GDM1 (cell line): ENCODE measurements around the gene CD33.

ENCODE experiments used
- DNase-seq: peaks from one replicate; lab custom pipeline; 2025; lab: John Stamatoyannopoulos, UW

CD33 gene

GRCh38 chr19:51224898-51225393 lies at the start of gene CD33:
CD33 (plus strand) TSS chr19:51225080; CDS start chr19:51225119, 39 bp downstream.
- peak; percentile 83 for DNase-seq

- peak; percentile 55 for DNase-seq
Measured at GRCh38 chr19:51179256-51179655, 45.6 kb upstream of the CD33 start.

DNA sequence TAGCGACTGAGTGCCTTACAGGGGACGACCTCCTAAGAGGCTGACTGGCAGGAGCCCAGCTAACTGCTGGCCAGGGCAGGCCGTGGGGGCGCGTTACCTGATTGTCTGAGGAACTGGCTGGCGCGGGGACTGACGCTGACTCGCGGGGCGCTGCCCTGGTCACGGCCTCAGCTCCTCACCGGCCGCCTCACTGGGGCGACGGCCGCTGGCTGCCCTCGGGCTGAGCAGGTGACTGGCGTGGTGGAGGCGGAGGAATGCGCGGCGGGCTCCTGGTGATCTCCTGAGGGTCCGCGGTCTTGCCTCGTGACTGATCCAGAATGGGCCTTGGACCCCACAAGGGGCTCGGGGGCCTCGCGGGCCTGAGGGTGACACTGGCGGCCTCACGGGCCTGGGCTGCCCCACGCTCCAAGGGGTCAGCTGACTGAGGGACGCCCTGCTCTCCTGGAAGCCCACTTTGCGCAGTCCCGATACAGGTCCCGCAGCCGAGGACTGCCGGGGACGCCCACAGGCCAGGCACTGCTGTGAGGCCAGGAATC lies 43.4 kb upstream of the CD33 start:
- no peak for DNase-seq

DNA sequence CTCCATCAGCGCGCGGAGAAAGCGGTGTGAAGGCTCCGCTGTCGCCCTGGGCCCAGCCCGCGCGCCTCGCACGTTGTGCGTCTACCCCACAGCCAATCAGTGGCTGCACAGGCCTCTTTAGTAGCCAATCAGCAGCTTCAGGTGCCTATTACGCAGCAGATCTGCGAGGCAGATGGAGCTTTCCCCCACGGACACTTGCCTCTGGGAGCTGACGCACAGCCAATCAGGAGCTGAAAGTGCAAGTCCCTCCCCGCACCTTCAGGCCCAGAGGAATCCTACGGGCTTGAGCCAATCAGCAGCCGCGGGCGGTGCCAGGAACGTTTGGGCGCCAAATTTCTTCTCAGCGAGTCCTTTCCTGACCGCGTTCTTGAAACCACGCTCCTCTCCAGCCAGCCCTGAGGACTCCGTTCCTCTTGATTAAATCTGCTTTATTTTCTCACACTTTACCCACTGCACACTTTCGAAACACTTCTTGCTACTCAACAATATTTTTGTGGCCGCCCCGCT lies 42.9 kb upstream of the CD33 start:
- DNase-seq: no peak

GRCh38 chr19:51183629-51184028 lies 41.3 kb upstream of the CD33 start:
- DNase-seq: no peak

- no peak for DNase-seq
Measured at GRCh38 chr19:51185069-51185867, 39.6 kb upstream of the CD33 start.

DNA sequence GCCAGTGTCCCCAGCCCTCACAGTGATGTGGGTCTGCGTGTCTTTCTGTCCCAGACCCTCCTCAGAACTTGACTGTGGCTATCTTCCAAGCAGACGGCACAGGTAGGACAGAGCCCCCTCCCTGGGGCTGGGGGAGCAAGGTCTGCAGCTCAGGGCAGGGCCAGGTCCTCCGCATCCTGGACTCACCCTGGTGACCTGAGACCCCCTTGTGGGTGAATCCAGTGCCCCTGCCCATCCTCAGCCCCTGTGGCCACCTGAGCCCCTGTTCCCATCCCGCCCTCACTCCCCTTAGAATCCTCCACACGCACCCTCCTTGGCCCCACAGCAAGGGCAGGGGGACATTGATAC lies 39.0 kb upstream of the CD33 start:
- DNase-seq: no peak

DNA sequence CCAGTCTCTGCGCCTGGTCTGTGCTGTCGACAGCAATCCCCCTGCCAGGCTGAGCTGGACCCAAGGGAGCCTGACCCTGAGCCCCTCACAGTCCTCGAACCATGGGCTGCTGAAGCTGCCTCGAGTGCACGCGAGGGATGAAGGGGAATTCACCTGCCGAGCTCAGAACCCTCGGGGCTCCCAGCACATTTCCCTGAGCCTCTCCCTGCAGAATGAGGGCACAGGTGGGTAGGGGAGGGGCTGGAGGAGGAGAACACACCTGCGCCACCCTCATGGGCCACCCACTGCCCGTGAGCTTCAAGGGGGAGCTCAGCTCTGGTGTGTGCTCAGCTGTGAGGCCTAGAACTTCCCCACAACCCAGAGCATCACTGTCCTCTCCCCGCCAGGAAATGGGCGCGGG lies 38.6 kb upstream of the CD33 start:
- no peak for DNase-seq

GRCh38 chr19:51187395-51188226 lies 37.3 kb upstream of the CD33 start:
- no peak for DNase-seq

DNA sequence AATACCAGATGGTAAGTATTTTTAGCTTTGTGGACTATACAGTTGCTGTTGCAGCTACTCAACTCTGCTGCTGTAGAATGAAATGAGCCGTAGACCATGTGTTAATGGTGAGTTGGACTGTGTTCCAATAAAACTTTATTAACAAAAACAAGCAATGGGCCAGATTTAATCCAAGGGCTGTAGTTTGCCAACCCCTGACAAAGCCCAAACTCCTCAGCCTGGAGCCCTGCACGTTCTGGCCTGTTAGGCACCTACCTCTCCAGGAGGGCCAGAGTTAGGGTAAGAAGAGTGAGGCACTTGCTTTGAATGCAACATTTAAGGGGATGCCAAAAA lies 36.7 kb upstream of the CD33 start:
- no peak for DNase-seq

GRCh38 chr19:51192689-51193088 lies 32.2 kb upstream of the CD33 start:
- no peak for DNase-seq

DNA sequence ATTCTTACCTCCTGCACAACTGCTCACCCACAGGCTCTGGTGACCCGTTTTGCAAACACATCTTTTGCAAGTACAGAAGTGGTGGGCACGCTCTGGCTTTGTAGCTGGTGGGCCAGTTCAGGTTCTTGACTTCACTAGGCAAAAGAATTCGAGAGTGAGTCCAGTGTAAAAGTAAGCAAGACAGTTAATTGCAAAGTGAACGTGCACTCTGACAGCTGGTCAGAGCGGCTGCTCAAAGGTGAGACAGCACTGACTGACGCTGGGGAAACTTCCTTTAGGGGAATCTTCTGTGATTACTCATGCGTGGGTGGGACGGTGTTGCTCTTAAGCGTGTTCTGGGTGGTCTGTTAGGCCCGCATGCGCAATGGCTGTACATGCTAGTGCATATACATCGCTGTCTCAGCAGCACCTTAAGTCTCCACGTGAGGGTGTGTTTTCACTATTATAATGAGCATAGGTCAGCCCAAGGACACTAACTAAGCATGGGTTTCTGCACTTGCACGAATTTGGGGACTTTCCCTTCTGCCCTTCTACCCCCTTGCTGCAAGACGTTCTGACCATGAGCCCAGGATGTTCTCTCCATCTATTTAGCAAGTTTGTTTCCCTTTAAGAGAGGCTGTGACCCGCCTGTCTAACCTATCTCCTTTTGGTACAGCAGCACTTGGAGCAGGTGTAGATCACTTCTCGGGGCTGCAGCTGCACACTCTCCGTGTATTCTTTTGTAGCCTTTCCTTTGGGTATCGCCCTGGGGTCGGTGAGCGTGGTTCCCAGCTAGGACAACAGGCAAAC lies 30.2 kb upstream of the CD33 start:
- DNase-seq: no peak

GRCh38 chr19:51195316-51195586 lies 29.6 kb upstream of the CD33 start:
- no peak for DNase-seq

- no peak for DNase-seq
Measured at GRCh38 chr19:51195616-51196015, 29.3 kb upstream of the CD33 start.

GRCh38 chr19:51196181-51196580 lies 28.7 kb upstream of the CD33 start:
- no peak for DNase-seq

GRCh38 chr19:51198641-51199040 lies 26.2 kb upstream of the CD33 start:
- DNase-seq: no peak

- DNase-seq: no peak
Measured at GRCh38 chr19:51200071-51200666, 24.7 kb upstream of the CD33 start.

DNA sequence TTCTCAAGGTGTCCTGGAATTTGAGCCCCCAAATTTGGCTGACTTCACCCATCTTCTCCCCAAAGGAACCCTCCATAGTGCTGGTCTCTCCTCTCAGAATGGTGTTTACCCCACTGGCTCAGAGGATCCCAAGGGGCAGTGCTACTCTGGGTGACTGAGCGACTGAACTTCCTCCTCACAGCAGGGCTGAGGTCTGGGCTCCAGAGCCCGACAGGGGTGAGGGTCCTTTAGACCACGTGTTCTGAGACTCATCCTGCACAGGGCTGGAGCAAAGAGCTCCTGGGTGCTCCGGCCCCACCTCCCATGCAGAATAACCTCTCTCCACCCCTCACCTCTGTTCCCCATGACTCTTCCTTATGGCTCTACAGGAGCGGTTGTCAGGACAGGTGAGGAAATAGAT lies 23.2 kb upstream of the CD33 start:
- no peak for DNase-seq

DNA sequence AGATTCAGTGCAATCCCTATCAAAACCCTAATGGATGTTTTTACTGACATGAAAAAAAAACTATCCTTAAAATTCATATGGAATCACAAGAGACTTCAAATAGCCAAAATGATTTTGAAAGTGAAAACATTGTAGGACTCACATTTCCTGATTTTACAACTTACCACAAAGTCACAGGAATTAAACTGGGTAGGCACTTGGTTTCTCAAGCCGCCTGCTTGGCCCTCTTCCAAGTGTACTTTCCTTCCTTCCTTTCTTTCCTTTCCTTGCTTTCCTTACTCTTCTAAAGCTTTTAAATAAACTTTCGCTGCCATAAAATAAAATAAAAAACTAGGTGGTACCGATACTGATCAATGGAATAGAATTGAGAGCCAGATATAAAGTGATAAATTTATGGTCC lies 21.0 kb upstream of the CD33 start:
- no peak for DNase-seq

DNA sequence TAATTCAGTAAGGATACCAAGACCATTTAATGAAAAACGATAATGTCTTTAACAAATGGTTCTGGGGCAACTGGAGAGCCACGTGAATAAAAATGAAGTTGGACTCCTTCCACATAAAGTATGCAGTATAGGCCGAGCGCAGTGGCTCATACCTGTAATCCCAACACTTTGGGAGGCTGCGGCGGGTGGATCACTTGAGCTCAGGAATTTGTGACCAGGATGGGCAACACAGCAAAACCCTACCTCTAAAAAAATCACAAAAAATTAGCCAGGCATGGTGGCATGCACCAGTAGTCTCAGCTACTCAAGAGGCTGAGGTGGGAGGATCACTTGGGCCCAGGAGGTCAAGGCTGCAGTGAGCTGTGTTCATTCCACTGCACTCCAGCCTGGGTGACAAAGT lies 20.6 kb upstream of the CD33 start:
- DNase-seq: no peak

- no peak for DNase-seq
Measured at GRCh38 chr19:51207747-51208146, 17.1 kb upstream of the CD33 start.

GRCh38 chr19:51210191-51210784 lies 14.6 kb upstream of the CD33 start:
- no peak for DNase-seq
